HepG2 (cell line): ENCODE data around the gene RSRC2. TPM values are rescaled to one million over a fixed set of nuclear protein-coding genes. Genes with fewer than 3 reads are reported as not detected.

Experiments used
- ARID3A ChIP-seq: IDR thresholded peaks from 2 replicates; pipeline ENCODE4 v1.6.1; 2012; ENCODE audit warnings: low read depth, low read length, improper control_type of control experiment
- CCDC6 ChIP-seq: sonication (generic); formaldehyde crosslinking; IDR thresholded peaks from 2 replicates; pipeline ENCODE4 v1.8.1; 2022; ENCODE audit warnings: mild to moderate bottlenecking, missing genetic modification reagents, moderate library complexity
- CENPBD1 ChIP-seq: sonication (generic); formaldehyde crosslinking; IDR thresholded peaks from 2 replicates; pipeline ENCODE4 v1.8.0; 2022; ENCODE audit warnings: missing genetic modification reagents, low read depth, mild to moderate bottlenecking, borderline replicate concordance
- DNMT3B ChIP-seq: conservative IDR thresholded peaks from 2 replicates; pipeline ENCODE4 v1.6.1; 2016; ENCODE audit warnings: missing biosample characterization, control low read depth
- E2F1 ChIP-seq: sonication (generic); formaldehyde crosslinking; IDR thresholded peaks from 2 replicates; pipeline ENCODE4 v1.5.0; 2020; ENCODE audit warnings: missing genetic modification reagents
- IKZF1 ChIP-seq: fragments of 450-650 bp; IDR thresholded peaks from 2 replicates; pipeline ENCODE4 v1.7.1; 2016
- KDM4B ChIP-seq: sonication (generic); formaldehyde crosslinking; IDR thresholded peaks from 2 replicates; pipeline ENCODE4 v1.4.0; 2020; ENCODE audit warnings: missing genetic modification reagents
- KLF9 ChIP-seq: IDR thresholded peaks from 2 replicates; pipeline ENCODE4 v1.6.1; 2016; ENCODE audit warnings: low read depth
- MXD1 ChIP-seq: sonication (generic); formaldehyde crosslinking; IDR thresholded peaks from 2 replicates; pipeline ENCODE4 v1.4.0; 2020; ENCODE audit warnings: mild to moderate bottlenecking, missing genetic modification reagents
- NFKBIZ ChIP-seq: IDR thresholded peaks from 2 replicates; pipeline ENCODE4 v1.6.1; 2018; ENCODE audit warnings: missing genetic modification reagents, missing compliant biosample characterization
- NR2F6 ChIP-seq, 2 experiments: IDR thresholded peaks; 2 replicates each; pipeline ENCODE4 v1.6.1; 2016; ENCODE audit warnings: antibody characterized with exemption in 1 of 2, mild to moderate bottlenecking in 1 of 2
- PHB2 ChIP-seq: fragments of 450-650 bp; IDR thresholded peaks from 2 replicates; pipeline ENCODE4 v1.6.1; 2018; ENCODE audit not compliant: partially characterized antibody
- RAD21 ChIP-seq: fragments of 450-650 bp; formaldehyde crosslinking; IDR thresholded peaks from 2 replicates; pipeline ENCODE4 v1.5.0; 2020; ENCODE audit warnings: mild to moderate bottlenecking
- SETDB1 ChIP-seq: sonication (generic); formaldehyde crosslinking; IDR thresholded peaks from 2 replicates; pipeline ENCODE4 v1.5.1; 2020; ENCODE audit warnings: missing genetic modification reagents, mild to moderate bottlenecking, borderline replicate concordance
- ZBTB14 ChIP-seq: sonication (generic); formaldehyde crosslinking; IDR thresholded peaks from 2 replicates; pipeline ENCODE4 v1.4.0; 2020; ENCODE audit warnings: missing genetic modification reagents
- ZNF460 ChIP-seq: sonication (generic); formaldehyde crosslinking; IDR thresholded peaks from 2 replicates; pipeline ENCODE4 v1.5.1; 2020; ENCODE audit warnings: missing genetic modification reagents, mild to moderate bottlenecking, borderline replicate concordance
- ZNF468 ChIP-seq: sonication (generic); formaldehyde crosslinking; IDR thresholded peaks from 2 replicates; pipeline ENCODE4 v1.8.0; 2022; ENCODE audit warnings: mild to moderate bottlenecking, moderate library complexity, missing genetic modification reagents
- ZNF792 ChIP-seq: IDR thresholded peaks from 2 replicates; pipeline ENCODE4 v1.6.1; 2016
- polyA plus RNA-seq, 8 experiments: library from polyadenylated mRNA; depleted of rRNA in 3 of 8; stranded (reverse) in 7 of 8; unstranded in 1 of 8; fragments of >200 nt; fragmentation: Illumina TruSeq in 4 of 8; extraction: Trizol in 4 of 8; gene quantifications; 2 replicates each; pipeline versions ENCODE4 v1.2.1 to v1.2.3, GENCODE V29; 2011 to 2016; ENCODE audit warnings: low read depth in 4 of 8, missing spikeins in 1 of 8, mixed read lengths in 1 of 8; ENCODE audit not compliant: insufficient read depth in 1 of 8
- total RNA-seq, 5 experiments: library from RNA; depleted of rRNA; stranded (reverse); fragments of >200 nt; fragmentation: Illumina TruSeq; extraction: Trizol; gene quantifications; 2 replicates each; pipeline ENCODE4 v1.2.3, GENCODE V29; 2016; ENCODE audit warnings: low read depth in 1 of 5
- TF ChIP-seq, protein P1 (sequence below): sonication (generic); formaldehyde crosslinking; IDR thresholded peaks from 2 replicates; pipeline ENCODE4 v1.4.0; 2020; ENCODE audit warnings: missing genetic modification reagents, borderline replicate concordance
- TF ChIP-seq, protein P2 (sequence below): sonication (generic); formaldehyde crosslinking; IDR thresholded peaks from 2 replicates; pipeline ENCODE4 v1.4.0; 2020; ENCODE audit warnings: mild to moderate bottlenecking, missing genetic modification reagents
- TF ChIP-seq, protein P3 (sequence below): sonication (generic); IDR thresholded peaks from 2 replicates; pipeline ENCODE4 v1.6.1; 2016; ENCODE audit warnings: low read depth, borderline replicate concordance

The RSRC2 gene
- total and polyA plus RNA-seq, 2 of the 13 experiments (the other 11 are each of a cell fraction or from before 2014, with no cell fraction given), result 31.4 to 77.8 TPM

GRCh38 chr12:122491991-122492390, 34.7 kb downstream of the RSRC2 start (continued):
- TF ChIP-seq, protein P1, sequence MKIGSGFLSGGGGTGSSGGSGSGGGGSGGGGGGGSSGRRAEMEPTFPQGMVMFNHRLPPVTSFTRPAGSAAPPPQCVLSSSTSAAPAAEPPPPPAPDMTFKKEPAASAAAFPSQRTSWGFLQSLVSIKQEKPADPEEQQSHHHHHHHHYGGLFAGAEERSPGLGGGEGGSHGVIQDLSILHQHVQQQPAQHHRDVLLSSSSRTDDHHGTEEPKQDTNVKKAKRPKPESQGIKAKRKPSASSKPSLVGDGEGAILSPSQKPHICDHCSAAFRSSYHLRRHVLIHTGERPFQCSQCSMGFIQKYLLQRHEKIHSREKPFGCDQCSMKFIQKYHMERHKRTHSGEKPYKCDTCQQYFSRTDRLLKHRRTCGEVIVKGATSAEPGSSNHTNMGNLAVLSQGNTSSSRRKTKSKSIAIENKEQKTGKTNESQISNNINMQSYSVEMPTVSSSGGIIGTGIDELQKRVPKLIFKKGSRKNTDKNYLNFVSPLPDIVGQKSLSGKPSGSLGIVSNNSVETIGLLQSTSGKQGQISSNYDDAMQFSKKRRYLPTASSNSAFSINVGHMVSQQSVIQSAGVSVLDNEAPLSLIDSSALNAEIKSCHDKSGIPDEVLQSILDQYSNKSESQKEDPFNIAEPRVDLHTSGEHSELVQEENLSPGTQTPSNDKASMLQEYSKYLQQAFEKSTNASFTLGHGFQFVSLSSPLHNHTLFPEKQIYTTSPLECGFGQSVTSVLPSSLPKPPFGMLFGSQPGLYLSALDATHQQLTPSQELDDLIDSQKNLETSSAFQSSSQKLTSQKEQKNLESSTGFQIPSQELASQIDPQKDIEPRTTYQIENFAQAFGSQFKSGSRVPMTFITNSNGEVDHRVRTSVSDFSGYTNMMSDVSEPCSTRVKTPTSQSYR (CRISPR knock-in tag), result no peak
- TF ChIP-seq ZBTB14 (CRISPR knock-in tag) (no peak), SETDB1 (CRISPR knock-in tag) (no peak), ZNF792 (CRISPR knock-in tag) (0 out of 2 replicates have a peak, but pooled peaks have one; percentile 41), NFKBIZ (CRISPR knock-in tag) (no peak), RAD21 (CRISPR knock-in tag) (no peak), IKZF1 (no peak), KLF9 (CRISPR knock-in tag) (no peak), PHB2 (no peak), E2F1 (CRISPR knock-in tag) (no peak), KDM4B (CRISPR knock-in tag) (0 out of 2 replicates have a peak, but pooled peaks have one; percentile 35), DNMT3B (no peak), ZNF468 (CRISPR knock-in tag) (no peak), ZNF460 (CRISPR knock-in tag) (no peak), ARID3A (no peak), NR2F6 (IDR thresholded peaks at IDR 0.05) (peak; percentile 85), NR2F6 (CRISPR knock-in tag; IDR thresholded peaks at IDR 0.05) (peak; percentile 89), MXD1 (no peak), CCDC6 (CRISPR knock-in tag) (no peak), CENPBD1 (CRISPR knock-in tag) (no peak)
- TF ChIP-seq, protein P2, sequence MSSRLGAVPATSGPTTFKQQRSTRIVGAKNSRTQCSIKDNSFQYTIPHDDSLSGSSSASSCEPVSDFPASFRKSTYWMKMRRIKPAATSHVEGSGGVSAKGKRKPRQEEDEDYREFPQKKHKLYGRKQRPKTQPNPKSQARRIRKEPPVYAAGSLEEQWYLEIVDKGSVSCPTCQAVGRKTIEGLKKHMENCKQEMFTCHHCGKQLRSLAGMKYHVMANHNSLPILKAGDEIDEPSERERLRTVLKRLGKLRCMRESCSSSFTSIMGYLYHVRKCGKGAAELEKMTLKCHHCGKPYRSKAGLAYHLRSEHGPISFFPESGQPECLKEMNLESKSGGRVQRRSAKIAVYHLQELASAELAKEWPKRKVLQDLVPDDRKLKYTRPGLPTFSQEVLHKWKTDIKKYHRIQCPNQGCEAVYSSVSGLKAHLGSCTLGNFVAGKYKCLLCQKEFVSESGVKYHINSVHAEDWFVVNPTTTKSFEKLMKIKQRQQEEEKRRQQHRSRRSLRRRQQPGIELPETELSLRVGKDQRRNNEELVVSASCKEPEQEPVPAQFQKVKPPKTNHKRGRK, result no peak
- TF ChIP-seq, protein P3, sequence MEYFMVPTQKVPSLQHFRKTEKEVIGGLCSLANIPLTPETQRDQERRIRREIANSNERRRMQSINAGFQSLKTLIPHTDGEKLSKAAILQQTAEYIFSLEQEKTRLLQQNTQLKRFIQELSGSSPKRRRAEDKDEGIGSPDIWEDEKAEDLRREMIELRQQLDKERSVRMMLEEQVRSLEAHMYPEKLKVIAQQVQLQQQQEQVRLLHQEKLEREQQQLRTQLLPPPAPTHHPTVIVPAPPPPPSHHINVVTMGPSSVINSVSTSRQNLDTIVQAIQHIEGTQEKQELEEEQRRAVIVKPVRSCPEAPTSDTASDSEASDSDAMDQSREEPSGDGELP, result no peak
